ENCODE measurements around the gene VAV2.
"Not testable (repeated sequence)": the region's sequence is repeated elsewhere in the genome, so short reads cannot be mapped to it uniquely, and the experiment has no call there.

The VAV2 gene

GRCh38 chr9:133763272-133764183 is 228.6 kb downstream of the VAV2 start:
- FAIRE-seq (no peak), DNase-seq (ENCODE audit: insufficient read length, low spot score) (no peak)

- DNase-seq (ENCODE audit: insufficient read length, low spot score) (no peak), FAIRE-seq (no peak)
Measured at GRCh38 chr9:133762488-133763271, 229.4 kb downstream of the VAV2 start.

GRCh38 chr9:133761641-133762248 is 230.4 kb downstream of the VAV2 start:
- FAIRE-seq (no peak), DNase-seq (ENCODE audit: insufficient read length, low spot score) (no peak)

GRCh38 chr9:133760713-133761290 is 231.3 kb downstream of the VAV2 start:
- FAIRE-seq (no peak), DNase-seq (ENCODE audit: insufficient read length, low spot score) (no peak)

GRCh38 chr9:133759946-133760345 is 232.2 kb downstream of the VAV2 start:
- DNase-seq (ENCODE audit: insufficient read length, low spot score) (no peak), FAIRE-seq (no peak)

- DNase-seq (ENCODE audit: insufficient read length, low spot score), result no peak
- no peak for FAIRE-seq
Measured at GRCh38 chr9:133759146-133759900, 232.8 kb downstream of the VAV2 start.

- FAIRE-seq (no peak), DNase-seq (ENCODE audit: insufficient read length, low spot score) (no peak)
Measured at GRCh38 chr9:133758228-133758627, 233.9 kb downstream of the VAV2 start.

GRCh38 chr9:133754688-133755227 is 237.4 kb downstream of the VAV2 start:
- DNase-seq (ENCODE audit: insufficient read length, low spot score) (no peak), FAIRE-seq (no peak)

- FAIRE-seq (no peak), DNase-seq (ENCODE audit: insufficient read length, low spot score) (no peak)
Measured at GRCh38 chr9:133754187-133754586, 237.9 kb downstream of the VAV2 start.

- FAIRE-seq, result no peak
- DNase-seq (ENCODE audit: insufficient read length, low spot score), result no peak
Measured at GRCh38 chr9:133752739-133753446, 239.2 kb downstream of the VAV2 start.

GRCh38 chr9:133750982-133751649 is 241.0 kb downstream of the VAV2 start:
- no peak for DNase-seq (ENCODE audit: insufficient read length, low spot score)
- no peak for FAIRE-seq

GRCh38 chr9:133747309-133747708 is 244.8 kb downstream of the VAV2 start:
- FAIRE-seq (no peak), DNase-seq (ENCODE audit: insufficient read length, low spot score) (no peak)

- not testable (repeated sequence) for DNase-seq (ENCODE audit: insufficient read length, low spot score); FAIRE-seq
Measured at GRCh38 chr9:133744528-133744927, 247.6 kb downstream of the VAV2 start.

- FAIRE-seq, result peak; percentile 60
- DNase-seq (ENCODE audit: insufficient read length, low spot score), result peak; percentile 96
Measured at GRCh38 chr9:133742849-133743444, 249.2 kb downstream of the VAV2 start.

- FAIRE-seq (no peak), DNase-seq (ENCODE audit: insufficient read length, low spot score) (no peak)
Measured at GRCh38 chr9:133742251-133742650, 249.9 kb downstream of the VAV2 start.

- no peak for FAIRE-seq
- no peak for DNase-seq (ENCODE audit: insufficient read length, low spot score)
Measured at GRCh38 chr9:133741716-133742115, 250.4 kb downstream of the VAV2 start.

GRCh38 chr9:133740911-133741310 is 251.2 kb downstream of the VAV2 start:
- FAIRE-seq, result no peak
- DNase-seq (ENCODE audit: insufficient read length, low spot score), result no peak

Measured in GM19239 (cell line).